Gastrocnemius medialis (tissue), 4 donors: Measurements from ENCODE around the gene HELQ. TPM values are rescaled to one million over a fixed set of nuclear protein-coding genes. Genes with fewer than 3 reads are reported as not detected.

ENCODE experiments used
- ATAC-seq, 2 donors: fragments of 150-250 bp; one replicate each; pipeline ENCODE4 v1.9.1; 2016
- DNase-seq, 2 donors: peaks; one replicate each; pipeline ENCODE4 v3.0.0-alpha.2; 2019
- H3K27ac ChIP-seq, 4 donors: fragments of 200-600 bp; sonication (generic); 1 replicate in 1 of 4; 2 replicates in 3 of 4; pipeline ENCODE4 v1.5.1; 2016 to 2018; ENCODE audit warnings: mild to moderate bottlenecking in 2 of 4, moderate library complexity in 1 of 4
- H3K27me3 ChIP-seq, 3 donors: fragments of 200-600 bp; sonication (generic) in 2 of 3; 1 replicate in 1 of 3; 2 replicates in 2 of 3; pipeline versions ENCODE4 v1.5.1 to v1.6.0; 2016 to 2019; ENCODE audit warnings: mild to moderate bottlenecking in 1 of 3, moderate library complexity in 1 of 3
- H3K36me3 ChIP-seq, 2 donors: fragments of 200-600 bp; sonication (generic) in 1 of 2; one replicate each; pipeline ENCODE4 v1.5.1; 2017 to 2018
- H3K4me1 ChIP-seq, 2 donors: fragments of 200-600 bp; sonication (generic) in 1 of 2; one replicate each; pipeline ENCODE4 v1.5.1; 2016 to 2017; ENCODE audit warnings: mild to moderate bottlenecking in 2 of 2
- H3K4me3 ChIP-seq, 4 donors: fragments of 200-600 bp; sonication (generic) in 3 of 4; 1 replicate in 1 of 4; 2 replicates in 3 of 4; pipeline ENCODE4 v1.5.1; 2016 to 2019; ENCODE audit warnings: mild to moderate bottlenecking in 2 of 4
- H3K9me3 ChIP-seq, 3 donors: fragments of 200-600 bp; sonication (generic) in 2 of 3; 1 replicate in 1 of 3; 2 replicates in 2 of 3; pipeline ENCODE4 v1.5.1; 2016 to 2019
- CTCF ChIP-seq, 5 experiments: fragments of 450-650 bp in 3 of 5; fragments of 200-600 bp in 2 of 5; sonication (generic) in 2 of 5; IDR thresholded peaks in 4 of 5; conservative IDR thresholded peaks in 1 of 5; 1 replicate in 4 of 5; 2 replicates in 1 of 5; pipeline ENCODE4 v1.5.1; 2016 to 2019; ENCODE audit warnings: antibody characterized with exemption in 5 of 5, mild to moderate bottlenecking in 3 of 5, moderate library complexity in 3 of 5
- POLR2A ChIP-seq, 2 donors: fragments of 450-650 bp; IDR thresholded peaks; one replicate each; pipeline ENCODE4 v1.6.1; 2017; ENCODE audit warnings: antibody characterized with exemption in 2 of 2, mild to moderate bottlenecking in 2 of 2, moderate library complexity in 2 of 2
- in situ Hi-C, 4 donors: fragments of 200-750 bp; cut with MboI; loops; one replicate each; pipeline versions ENCODE4 v1.15.0 to v1.8.0; 2017; ENCODE audit warnings: low sequenced_read_pairs in 4 of 4
- intact Hi-C: fragments of 100-400 bp; cut with DNase I; formaldehyde crosslinking; loops from one replicate; pipeline ENCODE4 v1.15.1; 2023; ENCODE audit warnings: low total_unique reads
- total RNA-seq, 4 donors: library from RNA; depleted of rRNA; stranded (reverse); fragments of >200 nt; gene quantifications; one replicate each; pipeline versions ENCODE4 v1.1.0 to v1.2.3, GENCODE V29; 2016

Gene HELQ
- total RNA-seq, 4 donors from 2014 or later: 13.1 to 18.4 (median 15.5) TPM

DNA sequence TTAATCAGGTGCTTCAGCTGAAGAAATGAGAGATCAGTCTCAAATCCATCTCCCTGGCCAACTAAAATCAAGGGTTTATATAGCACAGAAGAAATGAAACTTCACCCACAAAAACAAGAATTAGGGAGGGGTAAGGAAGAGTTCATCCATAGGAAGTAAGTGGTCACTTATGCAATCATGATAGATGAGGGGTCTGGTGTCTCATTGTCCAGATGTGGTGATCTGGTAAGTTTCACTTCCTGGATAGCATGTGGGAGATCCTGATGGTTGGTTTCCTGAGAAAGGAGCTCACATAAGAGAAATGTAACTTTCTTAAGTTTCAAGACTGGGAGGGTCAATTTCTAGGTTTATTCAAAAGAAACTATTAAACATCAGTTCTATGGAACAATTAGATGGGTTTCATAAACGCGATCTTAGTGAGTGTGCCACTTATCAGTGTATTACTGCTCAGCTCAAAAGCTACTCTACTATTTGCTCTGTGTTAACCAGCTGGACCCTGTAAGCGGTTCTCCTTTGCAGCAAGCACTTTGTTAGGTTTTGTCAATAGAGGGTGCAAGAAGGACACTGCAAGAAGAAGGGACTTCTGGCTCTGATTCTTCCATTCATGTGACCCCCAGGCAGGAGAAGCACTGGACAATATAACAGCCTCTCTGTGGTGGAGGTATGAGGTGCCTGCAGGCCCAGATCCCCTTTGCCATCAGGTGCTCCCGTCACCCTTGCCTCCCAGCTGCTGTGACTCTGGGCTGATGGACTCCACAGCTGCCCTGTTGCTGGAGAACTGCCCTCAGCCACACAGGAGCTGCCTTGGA, 85.6 kb downstream of the HELQ start:
- Histone ChIP-seq H3K9me3 (no peaks in the 10 kb centered on the region), H3K27me3 (no peaks in the 10 kb centered on the region), H3K27ac (no peak overlapping the region), H3K4me3 (no peak overlapping the region), H3K4me1 (no peaks in the 10 kb centered on the region), H3K36me3 (no peaks in the 10 kb centered on the region)
- in situ Hi-C loops: no loop called here
- DNase-seq (no peak), ATAC-seq (no peak)
- intact Hi-C loops: no loop called here
- TF ChIP-seq POLR2A (IDR thresholded peaks at IDR 0.05) (no peak), CTCF (IDR thresholded peaks at IDR 0.05 in 4 of 5, conservative IDR thresholded peaks at IDR 0.05 in 1 of 5) (no peak)

- no peak for DNase-seq
- Histone ChIP-seq H3K36me3 (no peaks in the 10 kb centered on the region), H3K27ac (no peak overlapping the region), H3K9me3 (no peaks in the 10 kb centered on the region), H3K27me3 (no peaks in the 10 kb centered on the region), H3K4me3 (no peak overlapping the region), H3K4me1 (peaks cover 0 to 3% of the 10 kb centered on the region in 2 donors)
- intact Hi-C loops (no loop called here), in situ Hi-C loops (no loop called here)
- ATAC-seq: no peak
- TF ChIP-seq CTCF (IDR thresholded peaks at IDR 0.05 in 4 of 5, conservative IDR thresholded peaks at IDR 0.05 in 1 of 5) (no peak), POLR2A (IDR thresholded peaks at IDR 0.05) (no peak)
Measured at GRCh38 chr4:83364312-83364711, 91.3 kb downstream of the HELQ start.

GRCh38 chr4:83362492-83363329, 92.9 kb downstream of the HELQ start:
- intact Hi-C loops (loop anchor here (1.0 kb wide), 1 partner anchor 93 kb away; the partner anchor contains the start of gene HELQ), in situ Hi-C loops (no loop called here)
- Histone ChIP-seq H3K4me1 (peaks cover 0 to 3% of the 10 kb centered on the region in 2 donors), H3K27ac (no peak overlapping the region), H3K27me3 (no peaks in the 10 kb centered on the region), H3K36me3 (no peaks in the 10 kb centered on the region), H3K9me3 (no peaks in the 10 kb centered on the region), H3K4me3 (no peak overlapping the region)
- ATAC-seq: peak in 1 of 2 donors; percentile 36
- TF ChIP-seq POLR2A (IDR thresholded peaks at IDR 0.05): no peak
- TF ChIP-seq CTCF (IDR thresholded peaks at IDR 0.05 in 4 of 5, conservative IDR thresholded peaks at IDR 0.05 in 1 of 5): no peak
- DNase-seq: no peak

GRCh38 chr4:83361416-83362103, 94.1 kb downstream of the HELQ start:
- Histone ChIP-seq H3K27me3 (no peaks in the 10 kb centered on the region), H3K9me3 (no peaks in the 10 kb centered on the region), H3K36me3 (no peaks in the 10 kb centered on the region), H3K4me3 (no peak overlapping the region), H3K27ac (no peak overlapping the region), H3K4me1 (peaks cover 5 to 12% of the 10 kb centered on the region in 2 donors)
- intact Hi-C loops: loop anchor here (1.0 kb wide), 1 partner anchor 94 kb away; the partner anchor contains the start of gene HELQ
- no peak for ATAC-seq
- in situ Hi-C loops: no loop called here
- DNase-seq: no peak
- TF ChIP-seq CTCF (IDR thresholded peaks at IDR 0.05 in 4 of 5, conservative IDR thresholded peaks at IDR 0.05 in 1 of 5) (no peak), POLR2A (IDR thresholded peaks at IDR 0.05) (no peak)
